Stimulated activated CD4-positive, alpha-beta T cell treated with anti-CD3 and anti-CD28 coated beads, Interleukin-12 subunit alpha, Interleukin-12 subunit beta, amount 100 ng/mL, for 4 hours (primary cell): ENCODE results near the gene POLA2.
"Not testable (repeated sequence)": the region's sequence is repeated elsewhere in the genome, so short reads cannot be mapped to it uniquely, and the experiment has no call there.

Experiments used
- DNase-seq: peaks from one replicate; pipeline ENCODE4 v3.0.0-alpha.2; 2020

The POLA2 gene

DNA sequence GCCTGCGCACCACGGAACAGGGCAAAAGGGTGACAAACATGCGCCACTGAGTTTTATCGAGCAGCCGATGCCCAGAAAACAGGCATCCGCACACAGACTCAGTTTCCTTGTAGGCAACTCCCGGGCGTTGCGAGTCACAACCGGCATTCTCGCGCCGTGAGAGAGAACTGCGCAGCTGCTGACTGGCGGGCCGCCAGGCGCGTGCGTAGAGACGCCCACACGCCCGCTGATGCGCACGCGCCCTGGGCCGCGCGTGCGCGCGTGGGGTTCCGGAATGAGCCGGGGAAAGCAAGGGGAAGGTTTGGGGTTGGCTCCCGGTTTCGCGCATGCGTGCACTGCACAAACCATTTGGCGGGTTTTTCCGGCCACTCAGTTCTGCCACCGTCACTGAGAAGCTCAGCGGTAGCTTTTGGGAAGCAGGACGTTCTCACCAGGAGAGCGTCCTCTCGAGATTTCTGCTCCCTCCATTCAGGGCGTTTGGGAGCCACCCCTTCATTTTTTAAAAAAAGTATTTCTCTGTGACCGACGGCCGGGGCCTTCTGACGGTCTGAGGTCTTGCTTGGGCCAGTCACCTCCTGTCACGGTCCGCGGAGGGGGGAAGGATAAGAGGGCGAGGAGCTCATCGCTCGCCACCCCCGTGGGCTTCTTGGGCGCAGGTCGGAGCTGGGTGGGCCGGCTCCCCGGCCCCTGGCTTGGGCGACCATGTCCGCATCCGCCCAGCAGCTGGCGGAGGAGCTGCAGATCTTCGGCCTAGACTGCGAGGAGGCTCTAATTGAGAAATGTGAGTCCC, at the start of gene POLA2:
Gene POLA2 (plus strand): TSS at position 372 of the 790 bp plus-strand sequence. CDS start 331 bp downstream, at position 703.
- peak; percentile 94 for DNase-seq

DNA sequence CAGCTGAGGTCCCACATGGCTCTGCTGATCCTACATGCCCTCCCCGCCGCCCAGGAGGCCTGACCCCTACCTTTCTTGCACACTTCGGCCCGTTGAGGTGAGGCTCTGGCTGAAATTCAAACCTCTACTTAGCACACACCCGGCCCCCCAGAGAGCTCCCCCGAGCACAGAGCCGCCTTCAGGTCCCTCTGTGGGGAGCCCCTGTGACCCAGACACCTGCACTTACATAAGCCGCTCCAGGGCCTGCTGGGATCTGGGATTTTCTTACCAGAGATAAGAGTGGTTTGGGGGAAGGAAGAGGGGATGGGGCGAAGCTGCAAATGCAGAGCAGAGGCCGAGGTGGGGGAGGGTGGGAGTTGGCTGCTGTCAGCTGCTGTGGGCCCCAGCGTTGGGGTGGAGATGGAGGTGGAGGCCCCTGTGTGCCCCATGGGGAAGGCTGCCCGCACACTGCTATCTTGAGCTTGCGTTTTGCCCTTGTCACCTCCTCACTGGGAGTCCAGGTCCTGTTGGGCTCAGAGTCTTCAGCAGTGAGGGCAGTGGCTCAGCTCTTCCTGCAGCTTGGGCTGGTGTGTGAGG, 49.4 kb upstream of the POLA2 start:
- no peak for DNase-seq

GRCh38 chr11:65213322-65214211, 48.2 kb upstream of the POLA2 start:
- DNase-seq, result no peak

- DNase-seq, result no peak
These were observed 47.4 kb upstream of the POLA2 start for GRCh38 chr11:65214212-65214845.

DNA sequence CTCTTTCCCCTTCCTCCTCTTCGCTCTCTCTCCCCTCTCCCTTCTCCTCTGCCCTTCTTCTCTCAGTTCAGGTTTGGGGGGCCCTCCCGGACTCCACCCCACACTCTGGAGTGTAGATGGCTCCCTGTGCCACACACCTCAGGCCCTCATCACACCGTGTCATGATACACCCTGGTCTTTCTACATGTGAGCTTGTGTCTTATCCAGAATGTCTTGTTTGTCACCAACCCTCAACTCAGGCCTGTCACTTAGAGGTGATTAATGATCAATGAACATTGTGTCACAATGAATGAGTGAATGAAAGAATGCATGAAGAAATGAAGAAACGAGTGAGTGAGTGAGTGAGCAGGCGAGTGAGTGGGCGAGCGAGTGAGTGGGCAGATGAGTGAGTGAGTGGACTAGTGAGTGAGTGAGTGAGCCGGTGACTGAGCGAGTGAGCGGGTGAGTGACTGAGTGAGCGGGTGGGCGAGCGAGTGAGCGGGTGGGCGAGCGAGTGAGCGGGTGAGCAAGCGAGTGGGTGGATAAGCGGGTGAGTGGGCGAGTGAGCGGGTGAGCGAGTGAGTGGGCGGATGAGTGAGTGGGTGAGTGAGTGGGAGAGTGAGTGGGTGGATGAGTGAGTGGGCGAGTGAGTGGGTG, 46.2 kb upstream of the POLA2 start:
- peak; percentile 17 for DNase-seq

DNA sequence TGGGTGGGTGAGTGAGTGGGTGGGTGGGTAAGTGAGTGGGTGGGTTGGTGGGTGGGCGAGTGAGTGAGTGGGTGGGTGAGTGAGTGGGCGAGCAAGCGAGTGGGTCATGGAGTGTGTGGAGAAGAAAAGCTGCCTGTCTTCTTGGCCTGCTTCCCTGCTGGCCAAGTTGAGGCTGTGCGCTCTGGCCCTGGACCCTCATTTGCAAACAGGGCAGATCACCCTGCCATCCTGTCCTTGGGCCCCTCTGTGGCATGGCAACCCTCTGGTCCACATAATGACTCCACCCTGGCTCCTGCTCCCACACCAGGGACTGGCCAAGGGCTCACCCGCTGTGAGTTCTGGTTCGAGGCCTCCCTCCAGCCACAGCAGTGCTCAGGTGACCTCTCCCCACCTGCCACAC, 44.9 kb upstream of the POLA2 start:
- DNase-seq, result no peak

- DNase-seq, result no peak
These were observed 44.0 kb upstream of the POLA2 start for GRCh38 chr11:65217441-65218423.

DNA sequence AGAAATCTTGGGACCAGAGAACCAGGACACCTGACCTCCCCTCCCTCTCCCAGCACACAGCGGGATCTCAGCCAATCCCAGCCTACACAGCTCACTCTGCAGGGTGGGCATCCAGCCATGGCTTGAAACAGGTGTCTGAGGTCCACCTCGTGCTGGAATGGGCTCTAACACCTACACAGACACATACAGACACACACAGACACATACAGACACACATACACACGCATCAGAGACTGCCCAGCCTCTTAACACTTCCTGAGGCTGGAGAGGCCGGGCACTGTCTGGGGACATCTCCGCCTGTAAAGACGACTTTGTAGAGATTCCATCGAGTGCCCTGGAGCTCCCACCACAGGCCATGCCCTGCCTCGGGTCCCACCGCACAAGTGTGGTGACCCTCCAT, 43.3 kb upstream of the POLA2 start:
- no peak for DNase-seq

DNA sequence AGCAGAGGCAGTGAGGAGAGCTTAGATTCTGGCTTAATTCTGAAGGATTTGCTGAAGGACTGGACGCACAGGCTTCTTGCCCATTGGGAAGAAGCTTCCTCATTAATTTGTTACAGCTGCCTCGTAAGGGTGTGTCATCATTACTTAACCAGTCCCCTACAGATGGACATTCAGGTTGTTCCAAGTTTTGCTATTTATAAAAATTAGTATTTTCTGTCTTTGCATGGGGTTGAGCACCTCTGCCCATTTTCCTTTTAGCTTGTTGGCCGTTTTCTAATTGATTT, 41.9 kb upstream of the POLA2 start:
- DNase-seq, result no peak

- DNase-seq, result no peak
These were observed 40.7 kb upstream of the POLA2 start for GRCh38 chr11:65221026-65221425.

GRCh38 chr11:65223011-65223410, 38.8 kb upstream of the POLA2 start:
- DNase-seq, result no peak

- DNase-seq, result no peak
These were observed 36.9 kb upstream of the POLA2 start for GRCh38 chr11:65224930-65225278.

GRCh38 chr11:65225279-65226102, 36.3 kb upstream of the POLA2 start:
- peak; percentile 58 for DNase-seq

GRCh38 chr11:65226103-65226442, 35.7 kb upstream of the POLA2 start:
- no peak for DNase-seq

DNA sequence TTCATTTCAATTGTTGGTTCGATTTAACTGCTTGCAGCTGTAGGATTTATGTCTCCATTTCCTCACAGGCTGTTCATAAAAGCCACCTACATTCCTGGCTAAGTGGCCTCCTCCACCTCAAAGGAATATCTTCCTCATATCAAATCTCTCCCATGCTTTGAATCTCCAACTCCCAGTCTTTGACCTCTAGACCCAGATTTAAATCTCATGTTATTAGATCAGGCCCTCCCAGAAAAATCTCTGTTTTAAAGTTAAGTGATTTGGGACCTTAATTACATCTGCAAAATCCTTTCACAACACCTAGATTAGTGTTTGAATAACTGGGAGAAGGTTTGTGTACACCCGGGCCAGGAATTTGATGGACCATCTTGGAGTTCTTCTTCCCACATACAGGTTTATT, 33.9 kb upstream of the POLA2 start:
- no peak for DNase-seq

GRCh38 chr11:65236194-65237059, 25.3 kb upstream of the POLA2 start:
- DNase-seq, result no peak

DNA sequence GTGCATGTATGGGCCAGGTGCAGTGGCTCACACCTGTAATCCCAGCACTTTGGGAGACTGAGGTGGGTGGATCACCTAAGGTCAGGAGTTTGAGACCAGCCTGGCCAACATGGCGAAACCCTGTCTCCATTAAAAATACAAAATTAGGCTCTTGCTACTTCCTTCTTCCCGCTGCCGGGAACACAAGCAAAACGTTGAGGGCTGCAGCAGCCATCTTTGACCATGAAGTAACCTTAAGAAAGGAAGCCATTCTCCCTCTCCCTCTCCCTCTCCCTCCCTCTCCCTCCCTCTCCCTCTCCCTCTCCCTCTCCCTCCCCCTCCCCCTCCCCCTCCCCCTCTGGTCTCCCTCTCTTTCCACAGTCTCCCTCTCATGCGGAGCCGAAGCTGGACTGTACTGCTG, 23.5 kb upstream of the POLA2 start:
- not testable (repeated sequence) for DNase-seq

GRCh38 chr11:65241134-65241533, 20.6 kb upstream of the POLA2 start:
- no peak for DNase-seq

DNA sequence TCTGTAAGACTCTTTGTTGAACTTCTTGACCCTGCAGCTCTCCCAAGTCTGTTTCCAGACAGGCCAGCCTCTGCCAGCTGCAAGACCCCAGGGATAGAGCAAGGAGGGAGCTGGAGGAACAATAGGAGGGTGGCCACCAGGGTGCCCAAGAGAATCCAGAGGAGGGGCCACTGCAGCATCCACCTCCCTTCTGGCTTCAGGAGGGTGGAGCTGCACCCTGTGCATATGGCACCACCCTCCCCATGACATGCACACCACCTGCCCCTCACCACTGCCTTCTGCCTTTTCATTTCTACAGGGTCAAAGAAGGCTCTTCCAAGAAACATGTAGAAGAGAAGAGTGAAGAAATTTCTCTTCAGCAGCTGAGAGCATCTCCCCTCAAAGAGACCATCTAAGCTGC, 20.1 kb upstream of the POLA2 start:
- no peak for DNase-seq

GRCh38 chr11:65242389-65242788, 19.4 kb upstream of the POLA2 start:
- DNase-seq, result no peak
